ENCODE results near the gene QSOX2. TPM values are rescaled to one million over a fixed set of nuclear protein-coding genes. Genes with fewer than 3 reads are reported as not detected.

The QSOX2 gene
- total and polyA plus RNA-seq, 4 donors, result 4.9 to 12.2 (median 10.3) TPM

- H3K36me3 ChIP-seq (ENCODE audit: control insufficient read depth in 4 of 4, insufficient read depth in 4 of 4, low read length in 4 of 4), result no peaks in the 10 kb centered on the region
- peaks cover 0 to 8% (median 0%) of the 10 kb centered on the region in 4 donors for H3K9me3 ChIP-seq (ENCODE audit: control insufficient read depth in 4 of 4, insufficient read depth in 3 of 4, low read length in 3 of 4)
- no peak for ATAC-seq (ENCODE audit: insufficient read depth, low FRiP score)
- H3K27ac ChIP-seq (ENCODE audit: low read depth in 1 of 2, low read length in 1 of 2), result no peak overlapping the region
- peaks cover 0 to 4% (median 0%) of the 10 kb centered on the region in 5 donors for H3K4me1 ChIP-seq (ENCODE audit: control insufficient read depth in 5 of 5, insufficient read depth in 5 of 5, low read length in 5 of 5)
- H3K27me3 ChIP-seq (ENCODE audit: control insufficient read depth in 3 of 3, insufficient read depth in 3 of 3, low read length in 2 of 3), result peaks cover 0 to 7% (median 2%) of the 10 kb centered on the region in 3 donors
- H3K9ac ChIP-seq (ENCODE audit: insufficient read depth in 1 of 2, low read length in 2 of 2), result no peak overlapping the region
- no peak for DNase-seq
- TF ChIP-seq CTCF (IDR thresholded peaks at IDR 0.05; ENCODE audit: control extremely low read depth, extremely low read depth), result no peak
- WGBS, 2 donors, result 82 to 90% methylated on average over 9 of the region's 9 CpGs
- H3K4me3 ChIP-seq, result no peak overlapping the region
These were observed 32.6 kb upstream of the QSOX2 start for GRCh38 chr9:136278221-136278620.

GRCh38 chr9:136277746-136278145, 32.1 kb upstream of the QSOX2 start:
- WGBS, 2 donors, result 88 to 91% methylated on average over 14 of the region's 14 CpGs

GRCh38 chr9:136276716-136277115, 31.1 kb upstream of the QSOX2 start:
- ATAC-seq (ENCODE audit: insufficient read depth, low FRiP score) (no peak), DNase-seq (no peak)
- no peak for TF ChIP-seq CTCF (IDR thresholded peaks at IDR 0.05; ENCODE audit: control extremely low read depth, extremely low read depth)
- Histone ChIP-seq H3K4me1 (ENCODE audit: control insufficient read depth in 5 of 5, insufficient read depth in 5 of 5, low read length in 5 of 5) (peaks cover 0 to 4% (median 0%) of the 10 kb centered on the region in 5 donors), H3K27me3 (ENCODE audit: control insufficient read depth in 3 of 3, insufficient read depth in 3 of 3, low read length in 2 of 3) (peaks cover 0 to 7% (median 2%) of the 10 kb centered on the region in 3 donors), H3K36me3 (ENCODE audit: control insufficient read depth in 4 of 4, insufficient read depth in 4 of 4, low read length in 4 of 4) (no peaks in the 10 kb centered on the region), H3K27ac (ENCODE audit: low read depth in 1 of 2, low read length in 1 of 2) (no peak overlapping the region), H3K4me3 (no peak overlapping the region), H3K9me3 (ENCODE audit: control insufficient read depth in 4 of 4, insufficient read depth in 3 of 4, low read length in 3 of 4) (peaks cover 0 to 8% (median 0%) of the 10 kb centered on the region in 4 donors), H3K9ac (ENCODE audit: insufficient read depth in 1 of 2, low read length in 2 of 2) (no peak overlapping the region)
- 78 to 86% methylated on average over 11 of the region's 11 CpGs for WGBS, 2 donors

More at GRCh38 chr9:136277746-136278145, 32.1 kb upstream of the QSOX2 start:
- no peak overlapping the region for H3K4me3 ChIP-seq
- no peaks in the 10 kb centered on the region for H3K36me3 ChIP-seq (ENCODE audit: control insufficient read depth in 4 of 4, insufficient read depth in 4 of 4, low read length in 4 of 4)
- H3K27ac ChIP-seq (ENCODE audit: low read depth in 1 of 2, low read length in 1 of 2), result no peak overlapping the region
- DNase-seq, result no peak
- peaks cover 0 to 7% (median 2%) of the 10 kb centered on the region in 3 donors for H3K27me3 ChIP-seq (ENCODE audit: control insufficient read depth in 3 of 3, insufficient read depth in 3 of 3, low read length in 2 of 3)
- no peak for ATAC-seq (ENCODE audit: insufficient read depth, low FRiP score)
- peaks cover 0 to 4% (median 0%) of the 10 kb centered on the region in 5 donors for H3K4me1 ChIP-seq (ENCODE audit: control insufficient read depth in 5 of 5, insufficient read depth in 5 of 5, low read length in 5 of 5)
- H3K9me3 ChIP-seq (ENCODE audit: control insufficient read depth in 4 of 4, insufficient read depth in 3 of 4, low read length in 3 of 4), result peaks cover 0 to 8% (median 0%) of the 10 kb centered on the region in 4 donors
- H3K9ac ChIP-seq (ENCODE audit: insufficient read depth in 1 of 2, low read length in 2 of 2), result no peak overlapping the region
- TF ChIP-seq CTCF (IDR thresholded peaks at IDR 0.05; ENCODE audit: control extremely low read depth, extremely low read depth), result no peak
